Right lobe of liver (tissue), 4 donors: ENCODE data around the gene SCNN1B.

Source experiments
- CTCF ChIP-seq, 4 donors: fragments of 200-600 bp in 3 of 4; fragments of 450-650 bp in 1 of 4; IDR thresholded peaks; one replicate each; pipeline versions ENCODE4 v1.5.1 to v1.8.0; 2016 to 2022; ENCODE audit warnings: antibody characterized with exemption in 4 of 4, mild to moderate bottlenecking in 2 of 4
- POLR2A ChIP-seq: fragments of 450-650 bp; IDR thresholded peaks from one replicate; pipeline ENCODE4 v1.6.1; 2017; ENCODE audit warnings: antibody characterized with exemption, mild to moderate bottlenecking
- donor health status: DM: no; HTN: no; CAD: no.
- donor health status: DM: no; HTN: no; CAD: no.
- donor health status: DM: no; HTN: yes; CAD: no.

GRCh38 chr16:23254338-23254737 lies 47.8 kb upstream of the SCNN1B start:
- TF ChIP-seq CTCF (IDR thresholded peaks at IDR 0.05) (no peak), POLR2A (no peak)
